ENCODE data around the gene CNTNAP2. TPM values are rescaled to one million over a fixed set of nuclear protein-coding genes. Genes with fewer than 3 reads are reported as not detected.

The CNTNAP2 gene
- total RNA-seq, 2 donors from 2014 or later, result not detected

GRCh38 chr7:146375170-146375569 lies 258.6 kb downstream of the CNTNAP2 start:
- Mint-ChIP-seq H3K4me3 (no peak overlapping the region), H3K4me1 (ENCODE audit: low read depth in 2 of 2) (no peaks in the 10 kb centered on the region), H3K27ac (no peak overlapping the region), H3K9me3 (peaks cover 14% of the 10 kb centered on the region), H3K36me3 (peaks cover 10% of the 10 kb centered on the region), H3K27me3 (no peaks in the 10 kb centered on the region)
- DNase-seq (ENCODE audit: low spot score) (no peak), ATAC-seq (no peak)

- Mint-ChIP-seq H3K36me3 (peaks cover 4% of the 10 kb centered on the region), H3K27me3 (no peaks in the 10 kb centered on the region), H3K4me3 (no peak overlapping the region), H3K4me1 (ENCODE audit: low read depth in 2 of 2) (no peaks in the 10 kb centered on the region), H3K27ac (no peak overlapping the region), H3K9me3 (peaks cover 16% of the 10 kb centered on the region)
- ATAC-seq (no peak), DNase-seq (ENCODE audit: low spot score) (no peak)
These were observed 261.6 kb downstream of the CNTNAP2 start for GRCh38 chr7:146378196-146378595.

GRCh38 chr7:146387140-146387539 lies 270.5 kb downstream of the CNTNAP2 start:
- ATAC-seq (no peak), DNase-seq (ENCODE audit: low spot score) (no peak)
- Mint-ChIP-seq H3K27me3 (no peaks in the 10 kb centered on the region), H3K27ac (no peak overlapping the region), H3K4me3 (no peak overlapping the region), H3K9me3 (peaks cover 11% of the 10 kb centered on the region), H3K4me1 (ENCODE audit: low read depth in 2 of 2) (no peaks in the 10 kb centered on the region), H3K36me3 (no peaks in the 10 kb centered on the region)

- ATAC-seq, result no peak
- peaks cover 16% of the 10 kb centered on the region for H3K9me3 Mint-ChIP-seq
- H3K4me1 Mint-ChIP-seq (ENCODE audit: low read depth in 2 of 2), result no peaks in the 10 kb centered on the region
- no peak overlapping the region for H3K27ac Mint-ChIP-seq
- no peak for DNase-seq (ENCODE audit: low spot score)
- H3K4me3 Mint-ChIP-seq, result no peak overlapping the region
- H3K36me3 Mint-ChIP-seq, result peaks cover 5% of the 10 kb centered on the region
- H3K27me3 Mint-ChIP-seq, result no peaks in the 10 kb centered on the region
These were observed 272.3 kb downstream of the CNTNAP2 start for GRCh38 chr7:146388928-146389327.

GRCh38 chr7:146393346-146393745 lies 276.7 kb downstream of the CNTNAP2 start:
- ATAC-seq (no peak), DNase-seq (ENCODE audit: low spot score) (no peak)
- Mint-ChIP-seq H3K27me3 (no peaks in the 10 kb centered on the region), H3K27ac (no peak overlapping the region), H3K36me3 (peaks cover 5% of the 10 kb centered on the region), H3K9me3 (peaks cover 17% of the 10 kb centered on the region), H3K4me1 (ENCODE audit: low read depth in 2 of 2) (no peaks in the 10 kb centered on the region), H3K4me3 (no peak overlapping the region)

- ATAC-seq, result no peak
- Mint-ChIP-seq H3K36me3 (peaks cover 5% of the 10 kb centered on the region), H3K27ac (no peak overlapping the region), H3K4me3 (no peak overlapping the region), H3K9me3 (peaks cover 18% of the 10 kb centered on the region), H3K4me1 (ENCODE audit: low read depth in 2 of 2) (no peaks in the 10 kb centered on the region), H3K27me3 (no peaks in the 10 kb centered on the region)
- DNase-seq (ENCODE audit: low spot score), result no peak
These were observed 280.5 kb downstream of the CNTNAP2 start for GRCh38 chr7:146397141-146397540.

GRCh38 chr7:146401939-146402338 lies 285.3 kb downstream of the CNTNAP2 start:
- ATAC-seq (no peak), DNase-seq (ENCODE audit: low spot score) (no peak)
- Mint-ChIP-seq H3K36me3 (peaks cover 12% of the 10 kb centered on the region), H3K27ac (no peak overlapping the region), H3K4me3 (no peak overlapping the region), H3K4me1 (ENCODE audit: low read depth in 2 of 2) (no peaks in the 10 kb centered on the region), H3K9me3 (peaks cover 13% of the 10 kb centered on the region), H3K27me3 (no peaks in the 10 kb centered on the region)

- Mint-ChIP-seq H3K4me1 (ENCODE audit: low read depth in 2 of 2) (no peaks in the 10 kb centered on the region), H3K36me3 (peaks cover 12% of the 10 kb centered on the region), H3K27ac (no peak overlapping the region), H3K4me3 (no peak overlapping the region), H3K27me3 (no peaks in the 10 kb centered on the region), H3K9me3 (peaks cover 10% of the 10 kb centered on the region)
- ATAC-seq (no peak), DNase-seq (ENCODE audit: low spot score) (no peak)
These were observed 289.1 kb downstream of the CNTNAP2 start for GRCh38 chr7:146405737-146406136.

GRCh38 chr7:146411975-146412374 lies 295.4 kb downstream of the CNTNAP2 start:
- no peaks in the 10 kb centered on the region for H3K9me3 Mint-ChIP-seq
- no peaks in the 10 kb centered on the region for H3K36me3 Mint-ChIP-seq
- H3K27ac Mint-ChIP-seq, result no peak overlapping the region
- H3K4me1 Mint-ChIP-seq (ENCODE audit: low read depth in 2 of 2), result no peaks in the 10 kb centered on the region
- H3K27me3 Mint-ChIP-seq, result no peaks in the 10 kb centered on the region
- no peak for DNase-seq (ENCODE audit: low spot score)
- no peak overlapping the region for H3K4me3 Mint-ChIP-seq
- no peak for ATAC-seq

GRCh38 chr7:146412781-146413180 lies 296.2 kb downstream of the CNTNAP2 start:
- H3K27me3 Mint-ChIP-seq, result no peaks in the 10 kb centered on the region
- no peaks in the 10 kb centered on the region for H3K4me1 Mint-ChIP-seq (ENCODE audit: low read depth in 2 of 2)
- H3K36me3 Mint-ChIP-seq, result no peaks in the 10 kb centered on the region
- no peak overlapping the region for H3K4me3 Mint-ChIP-seq
- no peaks in the 10 kb centered on the region for H3K9me3 Mint-ChIP-seq
- ATAC-seq (no peak), DNase-seq (ENCODE audit: low spot score) (no peak)
- no peak overlapping the region for H3K27ac Mint-ChIP-seq

GRCh38 chr7:146414373-146414772 lies 297.8 kb downstream of the CNTNAP2 start:
- Mint-ChIP-seq H3K9me3 (no peaks in the 10 kb centered on the region), H3K4me3 (no peak overlapping the region), H3K36me3 (no peaks in the 10 kb centered on the region), H3K4me1 (ENCODE audit: low read depth in 2 of 2) (no peaks in the 10 kb centered on the region), H3K27ac (no peak overlapping the region), H3K27me3 (no peaks in the 10 kb centered on the region)
- ATAC-seq (no peak), DNase-seq (ENCODE audit: low spot score) (no peak)

GRCh38 chr7:146414937-146415336 lies 298.3 kb downstream of the CNTNAP2 start:
- H3K27me3 Mint-ChIP-seq, result no peaks in the 10 kb centered on the region

GRCh38 chr7:146417176-146417575 lies 300.6 kb downstream of the CNTNAP2 start:
- Mint-ChIP-seq H3K9me3 (no peaks in the 10 kb centered on the region), H3K27ac (no peak overlapping the region), H3K4me3 (no peak overlapping the region), H3K36me3 (no peaks in the 10 kb centered on the region), H3K27me3 (no peaks in the 10 kb centered on the region), H3K4me1 (ENCODE audit: low read depth in 2 of 2) (no peaks in the 10 kb centered on the region)
- DNase-seq (ENCODE audit: low spot score) (no peak), ATAC-seq (no peak)

More at GRCh38 chr7:146414937-146415336, 298.3 kb downstream of the CNTNAP2 start:
- Mint-ChIP-seq H3K36me3 (no peaks in the 10 kb centered on the region), H3K27ac (no peak overlapping the region), H3K4me3 (no peak overlapping the region), H3K4me1 (ENCODE audit: low read depth in 2 of 2) (no peaks in the 10 kb centered on the region), H3K9me3 (no peaks in the 10 kb centered on the region)
- DNase-seq (ENCODE audit: low spot score), result no peak
- ATAC-seq, result no peak

GRCh38 chr7:146423446-146423845 lies 306.8 kb downstream of the CNTNAP2 start:
- no peak for DNase-seq (ENCODE audit: low spot score)
- Mint-ChIP-seq H3K4me3 (no peak overlapping the region), H3K27ac (no peak overlapping the region), H3K9me3 (peaks cover 3% of the 10 kb centered on the region), H3K27me3 (no peaks in the 10 kb centered on the region), H3K36me3 (no peaks in the 10 kb centered on the region), H3K4me1 (ENCODE audit: low read depth in 2 of 2) (no peaks in the 10 kb centered on the region)
- ATAC-seq, result no peak

- no peaks in the 10 kb centered on the region for H3K4me1 Mint-ChIP-seq (ENCODE audit: low read depth in 2 of 2)
- H3K36me3 Mint-ChIP-seq, result no peaks in the 10 kb centered on the region
- no peak overlapping the region for H3K4me3 Mint-ChIP-seq
- no peaks in the 10 kb centered on the region for H3K27me3 Mint-ChIP-seq
- DNase-seq (ENCODE audit: low spot score), result no peak
- no peak for ATAC-seq
- H3K27ac Mint-ChIP-seq, result no peak overlapping the region
- peaks cover 7% of the 10 kb centered on the region for H3K9me3 Mint-ChIP-seq
These were observed 307.5 kb downstream of the CNTNAP2 start for GRCh38 chr7:146424084-146424483.
